ENCODE measurements around the gene TBX6.

GRCh38 chr16:30064729-30065101, 27.0 kb downstream of the TBX6 start:
- TF ChIP-seq SUZ12 (IDR thresholded peaks at IDR 0.05; ENCODE audit: extremely low read depth, insufficient read depth, insufficient read length) (no peak), ZNF274 (IDR thresholded peaks at IDR 0.05; ENCODE audit: low read depth, low read length) (no peak), YY1 (IDR thresholded peaks at IDR 0.05; ENCODE audit: insufficient read depth, insufficient read length) (no peak)
